WTC11 (cell line): ENCODE results near the gene KLK3. TPM values are rescaled to one million over a fixed set of nuclear protein-coding genes. Genes with fewer than 3 reads are reported as not detected.

Source experiments
- ATAC-seq: fragments of 200-7000 bp; cut with Tn5 transposase; 2 replicates; pipeline ENCODE4 v1.10.0; 2021; ENCODE audit warnings: mild to moderate bottlenecking, moderate library complexity
- CTCF ChIA-PET: fragments of 300-600 bp; sonication (Branson Sonifier 250); formaldehyde crosslinking; loops from one replicate; lab custom pipeline; 2021; ENCODE audit warnings: antibody characterized with exemption; lab: Charles Lee
- POLR2A ChIA-PET: fragments of 350-600 bp; sonication (Branson Sonifier 250); formaldehyde crosslinking; loops from one replicate; lab custom pipeline; 2021; ENCODE audit warnings: antibody characterized with exemption; lab: Charles Lee
- DNase-seq: peaks from one replicate; pipeline ENCODE4 v3.0.0; 2021; ENCODE audit warnings: low spot score
- H3K27ac Mint-ChIP-seq: 2 replicates; pipeline ENCODE4 v1.8.0; 2021; ENCODE audit warnings: mixed read lengths
- H3K27me3 Mint-ChIP-seq: 2 replicates; pipeline ENCODE4 v1.8.0; 2021; ENCODE audit warnings: low read depth, mild to moderate bottlenecking, moderate library complexity, mixed read lengths
- H3K36me3 Mint-ChIP-seq: 2 replicates; pipeline ENCODE4 v1.8.0; 2021; ENCODE audit warnings: mixed read lengths
- H3K4me1 Mint-ChIP-seq: 2 replicates; pipeline ENCODE4 v1.8.0; 2022; ENCODE audit warnings: mixed read lengths
- H3K4me3 Mint-ChIP-seq: 2 replicates; pipeline ENCODE4 v1.8.0; 2021; ENCODE audit warnings: mild to moderate bottlenecking, moderate library complexity, mixed read lengths
- H3K9me3 Mint-ChIP-seq: 2 replicates; pipeline ENCODE4 v1.8.0; 2021; ENCODE audit warnings: mixed read lengths
- CREM ChIP-seq: sonication (generic); formaldehyde crosslinking; IDR thresholded peaks from 2 replicates; pipeline ENCODE4 v1.8.1; 2022; ENCODE audit warnings: mild to moderate bottlenecking, missing genetic modification reagents, moderate library complexity
- GTF2I ChIP-seq: fragments of 250-450 bp; sonication (Bioruptor Pico); conservative IDR thresholded peaks from 2 replicates; pipeline ENCODE4 v1.4.0; 2021; ENCODE audit warnings: mild to moderate bottlenecking
- JAZF1 ChIP-seq: fragments of 250-450 bp; sonication (Bioruptor Pico); IDR thresholded peaks from 2 replicates; pipeline ENCODE4 v1.9.0; 2021; ENCODE audit warnings: moderate library complexity, mild to moderate bottlenecking, inconsistent platforms
- JUN ChIP-seq: sonication (generic); formaldehyde crosslinking; IDR thresholded peaks from 2 replicates; pipeline ENCODE4 v1.8.0; 2023; ENCODE audit warnings: mild to moderate bottlenecking, missing genetic modification reagents
- MYBL2 ChIP-seq: sonication (generic); formaldehyde crosslinking; IDR thresholded peaks from 2 replicates; pipeline ENCODE4 v1.8.1; 2023; ENCODE audit warnings: mild to moderate bottlenecking, moderate library complexity, missing genetic modification reagents
- NFYB ChIP-seq: sonication (generic); formaldehyde crosslinking; conservative IDR thresholded peaks from 2 replicates; pipeline ENCODE4 v1.8.0; 2022; ENCODE audit warnings: low read depth, missing genetic modification reagents
- OVOL2 ChIP-seq: fragments of 250-450 bp; sonication (Bioruptor Pico); IDR thresholded peaks from 2 replicates; pipeline ENCODE4 v1.9.0; 2021; ENCODE audit warnings: mild to moderate bottlenecking, borderline replicate concordance
- RORB ChIP-seq: fragments of 250-450 bp; sonication (Bioruptor Pico); IDR thresholded peaks from 2 replicates; pipeline ENCODE4 v1.9.0; 2021; ENCODE audit warnings: mild to moderate bottlenecking
- SOX15 ChIP-seq: fragments of 250-450 bp; sonication (Bioruptor Pico); IDR thresholded peaks from 2 replicates; pipeline ENCODE4 v1.9.0; 2021; ENCODE audit warnings: mild to moderate bottlenecking
- TCF7 ChIP-seq: sonication (generic); formaldehyde crosslinking; IDR thresholded peaks from 2 replicates; pipeline ENCODE4 v1.8.0; 2022; ENCODE audit warnings: mild to moderate bottlenecking, low read depth, missing genetic modification reagents, moderate library complexity
- TEAD1 ChIP-seq: sonication (generic); formaldehyde crosslinking; IDR thresholded peaks from 2 replicates; pipeline ENCODE4 v1.8.0; 2022; ENCODE audit warnings: mild to moderate bottlenecking, missing genetic modification reagents
- TEAD4 ChIP-seq: sonication (generic); formaldehyde crosslinking; IDR thresholded peaks from 2 replicates; pipeline ENCODE4 v1.8.0; 2022; ENCODE audit warnings: mild to moderate bottlenecking, missing genetic modification reagents
- ZNF423 ChIP-seq: fragments of 250-450 bp; sonication (Bioruptor Pico); IDR thresholded peaks from 2 replicates; pipeline ENCODE4 v2.1.2; 2022; ENCODE audit warnings: mild to moderate bottlenecking, moderate library complexity
- total RNA-seq: library from RNA; stranded (reverse); gene quantifications from 3 replicates; pipeline ENCODE4 v1.2.3, GENCODE V29; 2021
- TF ChIP-seq, protein P1 (sequence below): sonication (generic); formaldehyde crosslinking; IDR thresholded peaks from 2 replicates; pipeline ENCODE4 v1.8.0; 2022; ENCODE audit warnings: mild to moderate bottlenecking, missing genetic modification reagents
- TF ChIP-seq, protein P2 (sequence below): sonication (generic); formaldehyde crosslinking; IDR thresholded peaks from 2 replicates; pipeline ENCODE4 v1.8.1; 2022; ENCODE audit warnings: missing genetic modification reagents, borderline replicate concordance
- TF ChIP-seq, protein P3 (sequence below): fragments of 250-450 bp; sonication (Bioruptor Pico); IDR thresholded peaks from 2 replicates; pipeline ENCODE4 v1.8.0; 2021; ENCODE audit warnings: mild to moderate bottlenecking
- TF ChIP-seq, protein P4 (sequence below): sonication (generic); formaldehyde crosslinking; IDR thresholded peaks from 2 replicates; pipeline ENCODE4 v1.8.0; 2022; ENCODE audit warnings: mild to moderate bottlenecking, missing genetic modification reagents
- TF ChIP-seq, protein P5 (sequence below): sonication (generic); formaldehyde crosslinking; IDR thresholded peaks from 2 replicates; pipeline ENCODE4 v1.8.0; 2022; ENCODE audit warnings: mild to moderate bottlenecking, missing genetic modification reagents
- TF ChIP-seq, protein P6 (sequence below): sonication (generic); formaldehyde crosslinking; IDR thresholded peaks from 2 replicates; pipeline ENCODE4 v1.8.0; 2023; ENCODE audit warnings: missing genetic modification reagents, mild to moderate bottlenecking, borderline replicate concordance
- TF ChIP-seq, protein P7 (sequence below): sonication (generic); formaldehyde crosslinking; IDR thresholded peaks from 2 replicates; pipeline ENCODE4 v1.8.1; 2023; ENCODE audit warnings: mild to moderate bottlenecking, missing genetic modification reagents

The KLK3 gene
- total RNA-seq, 1 experiment from 2014 or later: 0.13 TPM

DNA sequence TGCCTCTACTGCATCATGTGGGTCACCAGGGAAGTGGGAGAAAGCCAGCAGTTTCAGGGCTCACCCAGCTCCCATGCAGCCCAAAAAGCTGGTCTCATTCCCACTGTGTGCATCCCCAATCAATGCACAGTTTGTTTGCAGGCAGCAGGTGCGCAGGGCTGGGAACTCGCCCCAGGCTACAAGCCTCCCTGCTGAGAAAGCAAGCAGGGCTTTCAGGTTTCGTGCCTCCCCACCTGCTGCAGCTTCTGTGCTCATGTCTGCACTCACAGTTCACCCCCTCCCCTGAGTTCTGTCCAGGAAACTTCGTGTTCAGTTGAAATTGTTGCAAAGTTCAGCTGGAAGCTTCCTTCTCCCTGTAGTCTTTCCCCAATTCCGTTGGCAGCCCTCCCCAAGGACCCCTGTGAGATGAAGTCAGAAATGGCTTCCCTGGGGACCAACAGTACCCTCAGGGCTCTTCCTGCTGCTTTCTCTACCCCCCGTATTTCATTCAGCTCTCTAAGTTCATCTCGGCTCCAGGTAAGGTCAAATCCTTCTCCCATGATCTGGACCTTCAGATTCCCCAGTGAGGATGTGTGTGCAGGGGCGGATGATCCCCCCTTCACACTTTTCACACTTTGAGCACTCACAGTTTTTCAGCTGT, 10.3 kb upstream of the KLK3 start:
- TF ChIP-seq OVOL2 (CRISPR knock-in tag) (no peak), ZNF423 (CRISPR knock-in tag) (peak; percentile 60), NFYB (no peak), JAZF1 (CRISPR knock-in tag) (no peak), TEAD4 (no peak)
- TF ChIP-seq, protein P1, sequence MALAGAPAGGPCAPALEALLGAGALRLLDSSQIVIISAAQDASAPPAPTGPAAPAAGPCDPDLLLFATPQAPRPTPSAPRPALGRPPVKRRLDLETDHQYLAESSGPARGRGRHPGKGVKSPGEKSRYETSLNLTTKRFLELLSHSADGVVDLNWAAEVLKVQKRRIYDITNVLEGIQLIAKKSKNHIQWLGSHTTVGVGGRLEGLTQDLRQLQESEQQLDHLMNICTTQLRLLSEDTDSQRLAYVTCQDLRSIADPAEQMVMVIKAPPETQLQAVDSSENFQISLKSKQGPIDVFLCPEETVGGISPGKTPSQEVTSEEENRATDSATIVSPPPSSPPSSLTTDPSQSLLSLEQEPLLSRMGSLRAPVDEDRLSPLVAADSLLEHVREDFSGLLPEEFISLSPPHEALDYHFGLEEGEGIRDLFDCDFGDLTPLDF: no peak
- TF ChIP-seq, protein P2, sequence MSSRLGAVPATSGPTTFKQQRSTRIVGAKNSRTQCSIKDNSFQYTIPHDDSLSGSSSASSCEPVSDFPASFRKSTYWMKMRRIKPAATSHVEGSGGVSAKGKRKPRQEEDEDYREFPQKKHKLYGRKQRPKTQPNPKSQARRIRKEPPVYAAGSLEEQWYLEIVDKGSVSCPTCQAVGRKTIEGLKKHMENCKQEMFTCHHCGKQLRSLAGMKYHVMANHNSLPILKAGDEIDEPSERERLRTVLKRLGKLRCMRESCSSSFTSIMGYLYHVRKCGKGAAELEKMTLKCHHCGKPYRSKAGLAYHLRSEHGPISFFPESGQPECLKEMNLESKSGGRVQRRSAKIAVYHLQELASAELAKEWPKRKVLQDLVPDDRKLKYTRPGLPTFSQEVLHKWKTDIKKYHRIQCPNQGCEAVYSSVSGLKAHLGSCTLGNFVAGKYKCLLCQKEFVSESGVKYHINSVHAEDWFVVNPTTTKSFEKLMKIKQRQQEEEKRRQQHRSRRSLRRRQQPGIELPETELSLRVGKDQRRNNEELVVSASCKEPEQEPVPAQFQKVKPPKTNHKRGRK: no peak
- DNase-seq (no peak), ATAC-seq (no peak)
- POLR2A ChIA-PET: no interaction called here
- Mint-ChIP-seq H3K9me3 (peaks cover 7% of the 10 kb centered on the region; the same call in 1 of the 2 replicates), H3K4me3 (no peak overlapping the region), H3K27ac (no peak overlapping the region), H3K36me3 (no peaks in the 10 kb centered on the region), H3K27me3 (peaks cover 74% of the 10 kb centered on the region), H3K4me1 (peaks cover 11% of the 10 kb centered on the region)
- CTCF ChIA-PET: interaction anchor here (1.1 kb wide), 1 partner anchor 50 kb away, joined by 3 read pairs; no protein-coding TSS in a partner anchor

DNA sequence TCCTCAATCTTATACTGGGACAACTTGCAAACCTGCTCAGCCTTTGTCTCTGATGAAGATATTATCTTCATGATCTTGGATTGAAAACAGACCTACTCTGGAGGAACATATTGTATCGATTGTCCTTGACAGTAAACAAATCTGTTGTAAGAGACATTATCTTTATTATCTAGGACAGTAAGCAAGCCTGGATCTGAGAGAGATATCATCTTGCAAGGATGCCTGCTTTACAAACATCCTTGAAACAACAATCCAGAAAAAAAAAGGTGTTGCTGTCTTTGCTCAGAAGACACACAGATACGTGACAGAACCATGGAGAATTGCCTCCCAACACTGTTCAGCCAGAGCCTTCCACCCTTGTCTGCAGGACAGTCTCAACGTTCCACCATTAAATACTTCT, 4.0 kb upstream of the KLK3 start:
- Mint-ChIP-seq H3K27me3 (peaks cover 64% of the 10 kb centered on the region), H3K9me3 (no peaks in the 10 kb centered on the region), H3K36me3 (no peaks in the 10 kb centered on the region), H3K4me3 (no peak overlapping the region), H3K27ac (no peak overlapping the region), H3K4me1 (no peaks in the 10 kb centered on the region)
- ChIA-PET POLR2A (no interaction called here), CTCF (no interaction called here)
- DNase-seq (no peak), ATAC-seq (no peak)
- no peak for TF ChIP-seq NFYB
- TF ChIP-seq TCF7 (CRISPR knock-in tag): no peak
- no peak for TF ChIP-seq JUN (CRISPR knock-in tag)
- TF ChIP-seq, protein P3, sequence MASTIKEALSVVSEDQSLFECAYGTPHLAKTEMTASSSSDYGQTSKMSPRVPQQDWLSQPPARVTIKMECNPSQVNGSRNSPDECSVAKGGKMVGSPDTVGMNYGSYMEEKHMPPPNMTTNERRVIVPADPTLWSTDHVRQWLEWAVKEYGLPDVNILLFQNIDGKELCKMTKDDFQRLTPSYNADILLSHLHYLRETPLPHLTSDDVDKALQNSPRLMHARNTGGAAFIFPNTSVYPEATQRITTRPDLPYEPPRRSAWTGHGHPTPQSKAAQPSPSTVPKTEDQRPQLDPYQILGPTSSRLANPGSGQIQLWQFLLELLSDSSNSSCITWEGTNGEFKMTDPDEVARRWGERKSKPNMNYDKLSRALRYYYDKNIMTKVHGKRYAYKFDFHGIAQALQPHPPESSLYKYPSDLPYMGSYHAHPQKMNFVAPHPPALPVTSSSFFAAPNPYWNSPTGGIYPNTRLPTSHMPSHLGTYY (CRISPR knock-in tag): no peak
- TF ChIP-seq RORB (CRISPR knock-in tag): no peak

DNA sequence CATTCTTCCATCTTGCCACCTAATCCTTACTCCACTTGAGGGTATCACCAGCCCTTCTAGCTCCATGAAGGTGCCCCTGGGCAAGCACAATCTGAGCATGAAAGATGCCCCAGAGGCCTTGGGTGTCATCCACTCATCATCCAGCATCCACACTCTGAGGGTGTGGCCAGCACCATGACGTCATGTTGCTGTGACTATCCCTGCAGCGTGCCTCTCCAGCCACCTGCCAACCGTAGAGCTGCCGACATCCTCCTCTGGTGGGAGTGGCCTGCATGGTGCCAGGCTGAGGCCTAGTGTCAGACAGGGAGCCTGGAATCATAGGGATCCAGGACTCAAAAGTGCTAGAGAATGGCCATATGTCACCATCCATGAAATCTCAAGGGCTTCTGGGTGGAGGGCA, 3.1 kb upstream of the KLK3 start:
- Mint-ChIP-seq H3K4me1 (no peaks in the 10 kb centered on the region), H3K9me3 (no peaks in the 10 kb centered on the region), H3K4me3 (no peak overlapping the region), H3K27ac (no peak overlapping the region), H3K27me3 (peaks cover 68% of the 10 kb centered on the region), H3K36me3 (no peaks in the 10 kb centered on the region)
- ATAC-seq (no peak), DNase-seq (no peak)
- TF ChIP-seq, protein P4, sequence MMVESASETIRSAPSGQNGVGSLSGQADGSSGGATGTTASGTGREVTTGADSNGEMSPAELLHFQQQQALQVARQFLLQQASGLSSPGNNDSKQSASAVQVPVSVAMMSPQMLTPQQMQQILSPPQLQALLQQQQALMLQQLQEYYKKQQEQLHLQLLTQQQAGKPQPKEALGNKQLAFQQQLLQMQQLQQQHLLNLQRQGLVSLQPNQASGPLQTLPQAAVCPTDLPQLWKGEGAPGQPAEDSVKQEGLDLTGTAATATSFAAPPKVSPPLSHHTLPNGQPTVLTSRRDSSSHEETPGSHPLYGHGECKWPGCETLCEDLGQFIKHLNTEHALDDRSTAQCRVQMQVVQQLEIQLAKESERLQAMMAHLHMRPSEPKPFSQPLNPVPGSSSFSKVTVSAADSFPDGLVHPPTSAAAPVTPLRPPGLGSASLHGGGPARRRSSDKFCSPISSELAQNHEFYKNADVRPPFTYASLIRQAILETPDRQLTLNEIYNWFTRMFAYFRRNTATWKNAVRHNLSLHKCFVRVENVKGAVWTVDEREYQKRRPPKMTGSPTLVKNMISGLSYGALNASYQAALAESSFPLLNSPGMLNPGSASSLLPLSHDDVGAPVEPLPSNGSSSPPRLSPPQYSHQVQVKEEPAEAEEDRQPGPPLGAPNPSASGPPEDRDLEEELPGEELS: no peak
- no peak for TF ChIP-seq TEAD1
- TF ChIP-seq, protein P5, sequence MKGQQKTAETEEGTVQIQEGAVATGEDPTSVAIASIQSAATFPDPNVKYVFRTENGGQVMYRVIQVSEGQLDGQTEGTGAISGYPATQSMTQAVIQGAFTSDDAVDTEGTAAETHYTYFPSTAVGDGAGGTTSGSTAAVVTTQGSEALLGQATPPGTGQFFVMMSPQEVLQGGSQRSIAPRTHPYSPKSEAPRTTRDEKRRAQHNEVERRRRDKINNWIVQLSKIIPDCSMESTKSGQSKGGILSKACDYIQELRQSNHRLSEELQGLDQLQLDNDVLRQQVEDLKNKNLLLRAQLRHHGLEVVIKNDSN (CRISPR knock-in tag): no peak
- TF ChIP-seq SOX15 (CRISPR knock-in tag): no peak
- TF ChIP-seq, protein P6, sequence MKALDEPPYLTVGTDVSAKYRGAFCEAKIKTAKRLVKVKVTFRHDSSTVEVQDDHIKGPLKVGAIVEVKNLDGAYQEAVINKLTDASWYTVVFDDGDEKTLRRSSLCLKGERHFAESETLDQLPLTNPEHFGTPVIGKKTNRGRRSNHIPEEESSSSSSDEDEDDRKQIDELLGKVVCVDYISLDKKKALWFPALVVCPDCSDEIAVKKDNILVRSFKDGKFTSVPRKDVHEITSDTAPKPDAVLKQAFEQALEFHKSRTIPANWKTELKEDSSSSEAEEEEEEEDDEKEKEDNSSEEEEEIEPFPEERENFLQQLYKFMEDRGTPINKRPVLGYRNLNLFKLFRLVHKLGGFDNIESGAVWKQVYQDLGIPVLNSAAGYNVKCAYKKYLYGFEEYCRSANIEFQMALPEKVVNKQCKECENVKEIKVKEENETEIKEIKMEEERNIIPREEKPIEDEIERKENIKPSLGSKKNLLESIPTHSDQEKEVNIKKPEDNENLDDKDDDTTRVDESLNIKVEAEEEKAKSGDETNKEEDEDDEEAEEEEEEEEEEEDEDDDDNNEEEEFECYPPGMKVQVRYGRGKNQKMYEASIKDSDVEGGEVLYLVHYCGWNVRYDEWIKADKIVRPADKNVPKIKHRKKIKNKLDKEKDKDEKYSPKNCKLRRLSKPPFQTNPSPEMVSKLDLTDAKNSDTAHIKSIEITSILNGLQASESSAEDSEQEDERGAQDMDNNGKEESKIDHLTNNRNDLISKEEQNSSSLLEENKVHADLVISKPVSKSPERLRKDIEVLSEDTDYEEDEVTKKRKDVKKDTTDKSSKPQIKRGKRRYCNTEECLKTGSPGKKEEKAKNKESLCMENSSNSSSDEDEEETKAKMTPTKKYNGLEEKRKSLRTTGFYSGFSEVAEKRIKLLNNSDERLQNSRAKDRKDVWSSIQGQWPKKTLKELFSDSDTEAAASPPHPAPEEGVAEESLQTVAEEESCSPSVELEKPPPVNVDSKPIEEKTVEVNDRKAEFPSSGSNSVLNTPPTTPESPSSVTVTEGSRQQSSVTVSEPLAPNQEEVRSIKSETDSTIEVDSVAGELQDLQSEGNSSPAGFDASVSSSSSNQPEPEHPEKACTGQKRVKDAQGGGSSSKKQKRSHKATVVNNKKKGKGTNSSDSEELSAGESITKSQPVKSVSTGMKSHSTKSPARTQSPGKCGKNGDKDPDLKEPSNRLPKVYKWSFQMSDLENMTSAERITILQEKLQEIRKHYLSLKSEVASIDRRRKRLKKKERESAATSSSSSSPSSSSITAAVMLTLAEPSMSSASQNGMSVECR (CRISPR knock-in tag): no peak
- TF ChIP-seq, protein P7, sequence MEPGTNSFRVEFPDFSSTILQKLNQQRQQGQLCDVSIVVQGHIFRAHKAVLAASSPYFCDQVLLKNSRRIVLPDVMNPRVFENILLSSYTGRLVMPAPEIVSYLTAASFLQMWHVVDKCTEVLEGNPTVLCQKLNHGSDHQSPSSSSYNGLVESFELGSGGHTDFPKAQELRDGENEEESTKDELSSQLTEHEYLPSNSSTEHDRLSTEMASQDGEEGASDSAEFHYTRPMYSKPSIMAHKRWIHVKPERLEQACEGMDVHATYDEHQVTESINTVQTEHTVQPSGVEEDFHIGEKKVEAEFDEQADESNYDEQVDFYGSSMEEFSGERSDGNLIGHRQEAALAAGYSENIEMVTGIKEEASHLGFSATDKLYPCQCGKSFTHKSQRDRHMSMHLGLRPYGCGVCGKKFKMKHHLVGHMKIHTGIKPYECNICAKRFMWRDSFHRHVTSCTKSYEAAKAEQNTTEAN: no peak
- no peak for TF ChIP-seq GTF2I (CRISPR knock-in tag)
- no peak for TF ChIP-seq MYBL2
- no peak for TF ChIP-seq CREM
- CTCF ChIA-PET: no interaction called here
- POLR2A ChIA-PET: no interaction called here
